ENCODE measurements around the gene PAQR5. TPM values are rescaled to one million over a fixed set of nuclear protein-coding genes. Genes with fewer than 3 reads are reported as not detected.

The PAQR5 gene
- total RNA-seq, 2 experiments from 2014 or later, result not detected

GRCh38 chr15:69351884-69352283 lies 53.2 kb downstream of the PAQR5 start:
- Mint-ChIP-seq H3K9me3 (no peaks in the 10 kb centered on the region), H3K4me1 (ENCODE audit: low read depth) (no peaks in the 10 kb centered on the region), H3K27ac (no peak overlapping the region), H3K27me3 (no peaks in the 10 kb centered on the region), H3K4me3 (no peak overlapping the region), H3K36me3 (ENCODE audit: low read depth) (no peaks in the 10 kb centered on the region)
- intact Hi-C loops (cut with DNase I, micrococcal nuclease), result no loop called here
- Histone ChIP-seq H3K4me1 (ENCODE audit: insufficient read depth, low read length) (no peaks in the 10 kb centered on the region), H3K4me3 (ENCODE audit: low read length) (no peak overlapping the region), H3K27ac (ENCODE audit: low read depth in 1 of 2, low read length in 2 of 2) (no peak overlapping the region), H3K27me3 (ENCODE audit: control insufficient read depth in 1 of 2, insufficient read depth in 2 of 2, low read length in 2 of 2) (no peaks in the 10 kb centered on the region), H3K36me3 (ENCODE audit: insufficient read depth, low read length) (no peaks in the 10 kb centered on the region), H3K9me3 (ENCODE audit: control insufficient read depth in 1 of 2, insufficient read depth in 1 of 2, low read length in 2 of 2) (no peaks in the 10 kb centered on the region)
- no peak for TF ChIP-seq CTCF (IDR thresholded peaks at IDR 0.05)
- CTCF ChIA-PET, result no interaction called here
- ATAC-seq (ENCODE audit: poor library complexity), result no peak
- POLR2A ChIA-PET, result no interaction called here
- DNase-seq, result no peak

GRCh38 chr15:69357773-69358771 lies 59.4 kb downstream of the PAQR5 start:
- no peaks in the 10 kb centered on the region for H3K36me3 Mint-ChIP-seq (ENCODE audit: low read depth)
- H3K27me3 Mint-ChIP-seq, result no peaks in the 10 kb centered on the region
- H3K9me3 Mint-ChIP-seq, result no peaks in the 10 kb centered on the region
- ChIA-PET POLR2A (no interaction called here), CTCF (interaction anchor here (0.7 kb wide), 1 partner anchor 9 kb away, joined by 3 read pairs; no protein-coding TSS in a partner anchor)
- no peak overlapping the region for H3K27ac Mint-ChIP-seq
- Histone ChIP-seq H3K27me3 (ENCODE audit: control insufficient read depth in 1 of 2, insufficient read depth in 2 of 2, low read length in 2 of 2) (peaks cover 0 to 2% of the 10 kb centered on the region in 2 experiments), H3K4me1 (ENCODE audit: insufficient read depth, low read length) (no peaks in the 10 kb centered on the region), H3K27ac (ENCODE audit: low read depth in 1 of 2, low read length in 2 of 2) (no peak overlapping the region), H3K4me3 (ENCODE audit: low read length) (no peak overlapping the region), H3K9me3 (ENCODE audit: control insufficient read depth in 1 of 2, insufficient read depth in 1 of 2, low read length in 2 of 2) (no peaks in the 10 kb centered on the region), H3K36me3 (ENCODE audit: insufficient read depth, low read length) (no peaks in the 10 kb centered on the region)
- ATAC-seq (ENCODE audit: poor library complexity) (no peak), DNase-seq (no peak)
- H3K4me1 Mint-ChIP-seq (ENCODE audit: low read depth), result no peaks in the 10 kb centered on the region
- TF ChIP-seq CTCF (IDR thresholded peaks at IDR 0.05), result no peak
- intact Hi-C loops (cut with DNase I, micrococcal nuclease), result no loop called here
- H3K4me3 Mint-ChIP-seq, result no peak overlapping the region

- Histone ChIP-seq H3K4me1 (ENCODE audit: insufficient read depth, low read length) (no peaks in the 10 kb centered on the region), H3K9me3 (ENCODE audit: control insufficient read depth in 1 of 2, insufficient read depth in 1 of 2, low read length in 2 of 2) (no peaks in the 10 kb centered on the region), H3K4me3 (ENCODE audit: low read length) (no peak overlapping the region), H3K27ac (ENCODE audit: low read depth in 1 of 2, low read length in 2 of 2) (no peak overlapping the region), H3K36me3 (ENCODE audit: insufficient read depth, low read length) (no peaks in the 10 kb centered on the region), H3K27me3 (ENCODE audit: control insufficient read depth in 1 of 2, insufficient read depth in 2 of 2, low read length in 2 of 2) (peaks cover 0 to 2% of the 10 kb centered on the region in 2 experiments)
- Mint-ChIP-seq H3K4me3 (no peak overlapping the region), H3K9me3 (no peaks in the 10 kb centered on the region), H3K27me3 (no peaks in the 10 kb centered on the region), H3K36me3 (ENCODE audit: low read depth) (no peaks in the 10 kb centered on the region), H3K4me1 (ENCODE audit: low read depth) (no peaks in the 10 kb centered on the region), H3K27ac (no peak overlapping the region)
- ChIA-PET CTCF (interaction anchor here (0.7 kb wide), 1 partner anchor 9 kb away, joined by 3 read pairs; no protein-coding TSS in a partner anchor), POLR2A (no interaction called here)
- DNase-seq (no peak), ATAC-seq (ENCODE audit: poor library complexity) (no peak)
- TF ChIP-seq CTCF (IDR thresholded peaks at IDR 0.05), result no peak
- intact Hi-C loops (cut with DNase I, micrococcal nuclease), result no loop called here
Observed at GRCh38 chr15:69358850-69359249, 60.1 kb downstream of the PAQR5 start.

Measured in CD4-positive, alpha-beta T cell (primary cell).